HEK293T (cell line): ENCODE measurements around the gene SLC39A5.

Experiments
- CTCF ChIA-PET: fragments of 350-600 bp; formaldehyde crosslinking; extraction: SDS; loops from one replicate; lab custom pipeline; 2021; ENCODE audit warnings: antibody characterized with exemption, inconsistent platforms; lab: Yijun Ruan, JAX
- POLR2A ChIA-PET: fragments of 350-600 bp; formaldehyde crosslinking; extraction: SDS; loops from one replicate; lab custom pipeline; 2020; ENCODE audit warnings: antibody characterized with exemption, inconsistent platforms; lab: Yijun Ruan, JAX
- DNase-seq: peaks from one replicate; pipeline ENCODE4 v3.0.0; 2012; ENCODE audit warnings: mixed read lengths; ENCODE audit errors: extremely low spot score
- ARNT ChIP-seq: fragments of 450-650 bp; IDR thresholded peaks from 2 replicates; pipeline ENCODE4 v1.6.1; 2017; ENCODE audit warnings: mild to moderate bottlenecking
- BHLHE40 ChIP-seq: fragments of 450-650 bp; IDR thresholded peaks from 2 replicates; pipeline ENCODE4 v1.6.1; 2016; ENCODE audit warnings: mild to moderate bottlenecking, moderate library complexity, borderline replicate concordance
- CTBP1 ChIP-seq: fragments of 450-650 bp; IDR thresholded peaks from 2 replicates; pipeline ENCODE4 v1.6.1; 2016; ENCODE audit warnings: borderline replicate concordance
- ELF4 ChIP-seq: fragments of 450-650 bp; IDR thresholded peaks from 2 replicates; pipeline ENCODE4 v1.6.1; 2017; ENCODE audit warnings: antibody characterized with exemption
- FOXA1 ChIP-seq: fragments of 450-650 bp; IDR thresholded peaks from 2 replicates; pipeline ENCODE4 v1.6.1; 2016; ENCODE audit warnings: mild to moderate bottlenecking
- FOXK2 ChIP-seq: fragments of 450-650 bp; IDR thresholded peaks from 2 replicates; pipeline ENCODE4 v1.6.1; 2016; ENCODE audit warnings: mild to moderate bottlenecking
- FOXM1 ChIP-seq: fragments of 450-650 bp; IDR thresholded peaks from 2 replicates; pipeline ENCODE4 v1.6.1; 2017; ENCODE audit warnings: mild to moderate bottlenecking, borderline replicate concordance
- HDGF ChIP-seq: fragments of 450-650 bp; IDR thresholded peaks from 2 replicates; pipeline ENCODE4 v1.6.1; 2017; ENCODE audit warnings: antibody characterized with exemption, borderline replicate concordance
- L3MBTL2 ChIP-seq: fragments of 450-650 bp; conservative IDR thresholded peaks from 2 replicates; pipeline ENCODE4 v1.6.1; 2016; ENCODE audit warnings: mild to moderate bottlenecking
- LEF1 ChIP-seq: fragments of 450-650 bp; IDR thresholded peaks from 2 replicates; pipeline ENCODE4 v1.6.1; 2017; ENCODE audit warnings: mild to moderate bottlenecking, borderline replicate concordance
- NFRKB ChIP-seq: fragments of 450-650 bp; IDR thresholded peaks from 2 replicates; pipeline ENCODE4 v1.6.1; 2016; ENCODE audit warnings: mild to moderate bottlenecking, moderate library complexity
- PKNOX1 ChIP-seq: fragments of 450-650 bp; IDR thresholded peaks from 2 replicates; pipeline ENCODE4 v1.6.1; 2016
- SP1 ChIP-seq: fragments of 450-650 bp; IDR thresholded peaks from 2 replicates; pipeline ENCODE4 v1.6.1; 2017
- SUZ12 ChIP-seq: fragments of 450-650 bp; IDR thresholded peaks from 2 replicates; pipeline ENCODE4 v1.6.1; 2016; ENCODE audit warnings: mild to moderate bottlenecking
- TARDBP ChIP-seq: fragments of 450-650 bp; IDR thresholded peaks from 2 replicates; pipeline ENCODE4 v1.6.1; 2016
- ZNF384 ChIP-seq: fragments of 450-650 bp; IDR thresholded peaks from 2 replicates; pipeline ENCODE4 v1.6.1; 2016

SLC39A5 gene

GRCh38 chr12:56202366-56202765, 27.5 kb upstream of the SLC39A5 start:
- TF ChIP-seq LEF1 (no peak), FOXM1 (no peak), ZNF384 (no peak), FOXK2 (no peak), L3MBTL2 (no peak), PKNOX1 (no peak), FOXA1 (no peak), ARNT (no peak)
- POLR2A ChIA-PET, result interaction anchor here (3.1 kb wide), 1 partner anchor 19 kb away, joined by 21 read pairs; the partner anchor contains the start of gene RNF41
- CTCF ChIA-PET, result interaction anchor here (0.6 to 1.8 kb wide), 5 partner anchors 13 to 118 kb away, joined by 3 to 11 read pairs (median 3); partner anchors contain the start of genes ANKRD52, RNF41 and SMARCC2
- no peak for DNase-seq

- CTCF ChIA-PET, result interaction anchor here (0.6 to 1.3 kb wide), 2 partner anchors 13 to 118 kb away, joined by 3 read pairs; partner anchors contain the start of gene SMARCC2
- TF ChIP-seq FOXK2 (no peak), ZNF384 (no peak), FOXM1 (no peak), PKNOX1 (no peak), ELF4 (no peak), L3MBTL2 (no peak), TARDBP (no peak), SP1 (no peak), CTBP1 (no peak)
- POLR2A ChIA-PET, result interaction anchor here (3.1 kb wide), 1 partner anchor 19 kb away, joined by 21 read pairs; the partner anchor contains the start of gene RNF41
- no peak for DNase-seq
Measured at GRCh38 chr12:56202838-56203237, 27.0 kb upstream of the SLC39A5 start.

GRCh38 chr12:56204275-56204674, 25.6 kb upstream of the SLC39A5 start:
- CTCF ChIA-PET, result interaction anchor here (3.8 kb wide), 1 partner anchor 17 kb away, joined by 28 read pairs; the partner anchor contains the start of gene RNF41
- TF ChIP-seq LEF1 (no peak), HDGF (no peak), NFRKB (no peak), FOXM1 (no peak), ZNF384 (no peak), SUZ12 (no peak), BHLHE40 (no peak), TARDBP (no peak), CTBP1 (no peak), ELF4 (no peak), PKNOX1 (no peak), SP1 (no peak), L3MBTL2 (no peak), FOXK2 (no peak), FOXA1 (no peak), ARNT (no peak)
- DNase-seq, result no peak
- POLR2A ChIA-PET, result interaction anchor here (1.7 to 6.0 kb wide), 2 partner anchors 17 to 22 kb away, joined by 5 to 70 read pairs; partner anchors contain the start of gene RNF41

- ChIA-PET CTCF (interaction anchor here (0.6 to 3.8 kb wide), 4 partner anchors 16 to 87 kb away, joined by 6 to 28 read pairs (median 8); partner anchors contain the start of genes RNF41, SMARCC2 and ZC3H10), POLR2A (interaction anchor here (1.4 to 6.0 kb wide), 3 partner anchors 16 to 87 kb away, joined by 5 to 70 read pairs (median 5); partner anchors contain the start of genes RNF41 and ZC3H10)
- no peak for DNase-seq
- TF ChIP-seq NFRKB (no peak), ELF4 (no peak), SP1 (no peak), BHLHE40 (no peak), CTBP1 (no peak), TARDBP (no peak), FOXK2 (no peak), ARNT (no peak), FOXA1 (no peak), SUZ12 (no peak), HDGF (no peak), ZNF384 (no peak), L3MBTL2 (no peak), PKNOX1 (no peak), FOXM1 (no peak), LEF1 (no peak)
Measured at GRCh38 chr12:56205445-56205844, 24.4 kb upstream of the SLC39A5 start.

- ChIA-PET CTCF (interaction anchor here (0.6 to 3.8 kb wide), 6 partner anchors 9 to 88 kb away, joined by 3 to 28 read pairs (median 8); partner anchors contain the start of genes RNF41, SMARCC2 and ZC3H10), POLR2A (interaction anchor here (0.6 to 6.0 kb wide), 5 partner anchors 15 to 103 kb away, joined by 3 to 70 read pairs (median 4); partner anchors contain the start of genes ANKRD52, PA2G4, RNF41 and SMARCC2)
- no peak for TF ChIP-seq SP1
- TF ChIP-seq FOXA1, result no peak
- no peak for TF ChIP-seq FOXM1
- TF ChIP-seq TARDBP, result no peak
- TF ChIP-seq ZNF384, result no peak
- TF ChIP-seq SUZ12, result no peak
- no peak for TF ChIP-seq FOXK2
- TF ChIP-seq HDGF, result no peak
- TF ChIP-seq L3MBTL2, result no peak
- TF ChIP-seq PKNOX1, result no peak
- TF ChIP-seq LEF1, result no peak
- no peak for TF ChIP-seq NFRKB
- TF ChIP-seq CTBP1, result no peak
- TF ChIP-seq BHLHE40, result no peak
- no peak for TF ChIP-seq ELF4
- TF ChIP-seq ARNT, result no peak
- DNase-seq, result peak; percentile 68
Measured at GRCh38 chr12:56206452-56207166, 23.2 kb upstream of the SLC39A5 start.
